CD4-positive, alpha-beta T cell treated with Interferon alpha-2 for 1 hour (primary cell): ENCODE measurements around the gene SPATA4.
"Not testable (repeated sequence)": the region's sequence is repeated elsewhere in the genome, so short reads cannot be mapped to it uniquely, and the experiment has no call there.

Source experiments
- DNase-seq, 2 donors: peaks; one replicate each; pipeline ENCODE4 v3.0.0-alpha.2; 2020 to 2022

The SPATA4 gene

GRCh38 chr4:176195184-176195978 is at the start of gene SPATA4:
TSS of gene SPATA4 (minus strand) at chr4:176195585. CDS start at chr4:176195562, 23 bp downstream.
- DNase-seq, result peak; percentile 92 to 93

GRCh38 chr4:176242764-176243347 is 47.5 kb upstream of the SPATA4 start:
- no peak for DNase-seq

GRCh38 chr4:176241703-176242102 is 46.3 kb upstream of the SPATA4 start:
- no peak for DNase-seq

GRCh38 chr4:176238826-176239225 is 43.4 kb upstream of the SPATA4 start:
- DNase-seq, result no peak

GRCh38 chr4:176238157-176238610 is 42.8 kb upstream of the SPATA4 start:
- DNase-seq, result no peak

- no peak for DNase-seq
Observed at GRCh38 chr4:176236946-176237345, 41.6 kb upstream of the SPATA4 start.

- no peak for DNase-seq
Observed at GRCh38 chr4:176230836-176231235, 35.5 kb upstream of the SPATA4 start.

- DNase-seq, result no peak
Observed at GRCh38 chr4:176229645-176230044, 34.3 kb upstream of the SPATA4 start.

GRCh38 chr4:176226736-176227135 is 31.4 kb upstream of the SPATA4 start:
- no peak for DNase-seq

GRCh38 chr4:176223561-176223960 is 28.2 kb upstream of the SPATA4 start:
- no peak for DNase-seq

- DNase-seq, result no peak
Observed at GRCh38 chr4:176222149-176222548, 26.8 kb upstream of the SPATA4 start.

GRCh38 chr4:176217510-176217909 is 22.1 kb upstream of the SPATA4 start:
- DNase-seq, result no peak

- DNase-seq, result not testable (repeated sequence)
Observed at GRCh38 chr4:176212351-176212750, 17.0 kb upstream of the SPATA4 start.

- DNase-seq, result no peak
Observed at GRCh38 chr4:176210579-176211296, 15.4 kb upstream of the SPATA4 start.

GRCh38 chr4:176210101-176210500 is 14.7 kb upstream of the SPATA4 start:
- no peak for DNase-seq

- no peak for DNase-seq
Observed at GRCh38 chr4:176209535-176209934, 14.2 kb upstream of the SPATA4 start.

- DNase-seq, result no peak
Observed at GRCh38 chr4:176207839-176208238, 12.5 kb upstream of the SPATA4 start.

- DNase-seq, result no peak
Observed at GRCh38 chr4:176205299-176205698, 9.9 kb upstream of the SPATA4 start.

- no peak for DNase-seq
Observed at GRCh38 chr4:176198316-176198903, 3.0 kb upstream of the SPATA4 start.

GRCh38 chr4:176193938-176194337 is 1.4 kb downstream of the SPATA4 start:
- no peak for DNase-seq

- no peak for DNase-seq
Observed at GRCh38 chr4:176193126-176193525, 2.3 kb downstream of the SPATA4 start.

- DNase-seq, result no peak
Observed at GRCh38 chr4:176191974-176192373, 3.4 kb downstream of the SPATA4 start.
